ENCODE results near the gene PRKN.

The PRKN gene

DNA sequence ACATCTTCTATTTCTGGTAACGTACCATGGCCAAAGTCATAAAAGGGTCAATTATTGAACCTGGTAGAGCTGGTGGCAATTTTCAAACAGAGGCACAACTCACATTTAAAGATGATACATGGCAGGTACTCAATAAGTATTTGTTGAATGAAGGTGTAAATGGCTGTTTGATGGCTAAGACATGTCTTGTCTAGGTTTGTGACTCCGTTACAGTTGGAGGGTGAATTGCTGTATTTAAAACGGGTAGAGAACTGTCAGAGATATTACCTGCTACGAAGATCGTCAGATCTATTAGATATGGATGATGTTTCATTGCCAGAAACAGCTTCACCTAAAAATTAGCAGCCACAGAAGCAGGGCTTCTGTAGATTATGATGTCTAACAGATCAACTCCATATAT, 601.9 kb downstream of the PRKN start:
- no peak for DNase-seq (ENCODE audit: low read depth, low spot score)

GRCh38 chr6:162124710-162125435, 602.7 kb downstream of the PRKN start:
- DNase-seq (ENCODE audit: low read depth, low spot score) = no peak

DNA sequence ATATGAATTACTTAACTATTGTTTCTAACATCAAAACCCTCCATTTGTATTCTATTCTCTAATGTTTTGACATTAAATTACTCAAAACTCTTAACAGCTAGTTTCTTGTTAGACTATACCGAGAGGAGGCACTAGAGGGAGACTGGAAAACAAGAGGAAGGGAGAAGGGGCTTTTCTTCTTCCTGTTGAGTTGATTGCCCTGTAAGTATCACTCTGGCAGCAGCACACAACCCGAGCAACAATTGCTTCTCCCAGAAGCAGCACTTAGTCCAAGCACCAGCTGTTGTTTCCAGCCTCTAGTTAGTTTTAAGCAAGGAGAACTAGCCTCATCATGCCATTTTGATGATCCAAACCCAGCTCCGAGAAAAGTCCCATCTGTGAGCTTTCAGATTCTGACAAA, 603.8 kb downstream of the PRKN start:
- no peak for DNase-seq (ENCODE audit: low read depth, low spot score)

DNA sequence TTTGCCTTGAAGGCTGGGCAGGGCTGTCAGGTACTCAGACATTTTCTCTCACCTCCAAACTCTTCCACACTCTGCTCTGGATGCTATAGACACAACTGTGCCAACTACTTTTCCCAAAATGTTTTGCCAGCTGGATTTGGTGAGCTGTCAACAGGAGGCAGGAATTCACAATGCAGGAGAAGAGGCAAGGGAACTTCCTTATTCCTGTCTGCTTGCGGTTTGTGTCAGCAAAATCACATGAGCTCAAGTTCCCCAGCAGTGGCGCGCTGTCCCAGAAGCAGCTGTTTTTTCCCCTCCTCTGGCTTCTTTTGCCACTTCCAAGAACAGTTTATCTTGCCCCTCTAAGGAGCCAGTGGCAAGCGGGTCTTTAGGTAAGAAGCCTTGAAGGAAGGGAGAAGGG, 608.2 kb downstream of the PRKN start:
- no peak for DNase-seq (ENCODE audit: low read depth, low spot score)

GRCh38 chr6:162118706-162119105, 608.9 kb downstream of the PRKN start:
- no peak for DNase-seq (ENCODE audit: low read depth, low spot score)

GRCh38 chr6:162116902-162117525, 610.6 kb downstream of the PRKN start:
- DNase-seq (ENCODE audit: low read depth, low spot score) = no peak

GRCh38 chr6:162109480-162110050, 618.0 kb downstream of the PRKN start:
- DNase-seq (ENCODE audit: low read depth, low spot score) = no peak

DNA sequence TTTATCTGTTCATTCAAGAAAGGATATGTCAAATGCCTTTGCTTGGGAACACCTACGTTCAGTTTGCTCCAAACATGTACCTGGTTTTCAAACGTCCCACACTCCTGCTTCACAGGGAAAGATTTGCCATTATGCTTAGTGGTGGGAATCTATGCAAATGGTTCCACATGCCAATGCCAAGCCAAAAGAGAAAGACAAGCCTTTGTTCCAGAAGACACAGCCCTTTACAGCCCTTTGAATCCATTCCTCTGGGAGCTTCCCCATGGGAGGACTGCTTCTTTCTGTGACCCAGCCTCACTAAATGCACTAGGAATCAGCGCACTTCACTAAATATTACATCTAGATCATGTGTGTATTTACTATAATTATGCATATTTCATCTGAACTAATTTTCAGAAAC, 619.5 kb downstream of the PRKN start:
- peak; percentile 25 for DNase-seq (ENCODE audit: low read depth, low spot score)

DNA sequence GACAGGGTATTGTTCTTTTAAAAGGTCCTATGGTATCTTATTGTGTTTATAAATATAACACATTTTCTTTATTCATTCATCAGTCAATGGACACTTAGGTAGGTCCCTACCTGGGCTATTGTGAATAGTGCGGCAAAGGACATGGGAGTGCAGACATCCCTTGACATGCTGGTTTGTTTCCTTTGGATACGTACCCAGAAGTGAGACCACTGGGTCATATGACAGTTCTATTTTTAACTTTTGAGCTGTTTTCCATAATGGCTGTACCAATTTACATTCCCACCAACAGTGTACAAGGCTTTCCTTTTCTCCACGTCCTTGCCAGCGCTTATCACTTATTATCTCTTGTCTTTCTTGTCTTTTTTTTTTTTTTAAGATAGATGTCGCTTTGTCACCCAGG, 627.5 kb downstream of the PRKN start:
- DNase-seq (ENCODE audit: low read depth, low spot score) = no peak

DNA sequence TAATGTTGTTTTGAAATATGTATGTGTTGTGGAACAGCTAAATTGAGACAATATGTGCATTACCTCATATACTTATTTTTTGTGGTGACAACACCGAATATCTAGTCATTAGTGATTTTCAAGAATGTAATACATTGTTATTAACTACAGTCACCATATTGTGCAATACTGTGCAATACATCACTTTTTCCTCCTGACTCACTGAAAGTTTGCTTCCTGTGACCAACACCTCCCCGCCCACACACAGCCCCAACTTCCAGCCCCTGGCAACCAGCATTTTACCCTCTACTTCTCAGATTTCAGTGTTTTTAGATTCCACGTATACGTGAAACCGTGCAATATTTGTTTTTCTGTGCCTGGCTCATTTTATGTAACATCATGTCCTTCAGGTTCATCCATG, 627.9 kb downstream of the PRKN start:
- DNase-seq (ENCODE audit: low read depth, low spot score) = no peak

DNA sequence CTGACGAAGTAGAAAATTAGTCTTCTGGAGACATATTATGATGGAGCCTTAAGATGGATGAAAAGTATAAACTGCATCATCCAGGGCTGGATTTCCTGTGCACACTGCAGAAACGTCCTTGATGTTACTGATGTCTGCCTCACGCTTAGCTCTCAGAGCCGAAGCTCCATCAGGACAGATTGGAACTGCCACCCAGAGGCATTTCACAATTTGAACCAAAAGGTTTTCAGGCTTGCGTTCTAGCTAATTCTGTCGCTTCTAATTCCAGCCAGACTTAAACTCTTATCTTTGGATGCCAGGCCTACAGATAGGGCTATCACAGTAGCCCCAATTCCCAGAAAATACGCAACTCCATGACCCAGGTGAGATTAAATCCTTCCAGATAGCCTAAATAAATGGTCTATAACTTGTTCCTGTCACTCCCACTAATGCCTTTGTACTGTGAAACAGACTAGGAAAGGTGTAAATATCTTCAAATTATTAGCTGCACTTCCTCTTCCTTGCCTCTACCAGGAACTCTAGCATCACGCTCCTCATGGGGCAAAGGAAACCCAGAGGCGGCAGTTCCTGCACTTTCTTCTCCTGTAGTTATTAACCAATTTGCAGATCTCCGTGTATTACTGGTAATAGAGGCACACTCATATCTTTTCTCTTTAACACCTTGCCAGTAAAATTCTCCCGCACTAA, 634.6 kb downstream of the PRKN start:
- no peak for DNase-seq (ENCODE audit: low read depth, low spot score)

GRCh38 chr6:162090734-162091133, 636.8 kb downstream of the PRKN start:
- no peak for DNase-seq (ENCODE audit: low read depth, low spot score)

GRCh38 chr6:162088091-162088490, 639.5 kb downstream of the PRKN start:
- no peak for DNase-seq (ENCODE audit: low read depth, low spot score)

- no peak for DNase-seq (ENCODE audit: low read depth, low spot score)
Observed at GRCh38 chr6:162085561-162085960, 642.0 kb downstream of the PRKN start.

DNA sequence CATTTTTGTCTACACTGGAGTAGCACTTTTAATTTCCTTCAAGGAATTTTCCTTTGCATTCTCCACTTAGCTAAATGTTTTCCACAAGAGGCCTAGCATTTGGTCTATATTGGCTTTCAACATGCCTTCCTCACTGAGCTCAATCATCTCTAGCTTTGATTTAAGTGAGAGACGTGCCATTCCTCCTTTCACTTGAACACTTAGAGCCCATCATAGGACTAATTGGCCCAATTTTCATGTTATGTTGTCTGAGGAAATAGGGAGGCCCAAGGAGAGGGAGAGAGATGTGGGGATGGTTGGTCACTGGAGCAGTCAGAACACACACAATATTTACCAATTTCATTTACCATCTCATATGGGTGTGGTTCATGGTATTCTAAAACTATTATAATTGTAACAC, 645.0 kb downstream of the PRKN start:
- DNase-seq (ENCODE audit: low read depth, low spot score) = no peak

DNA sequence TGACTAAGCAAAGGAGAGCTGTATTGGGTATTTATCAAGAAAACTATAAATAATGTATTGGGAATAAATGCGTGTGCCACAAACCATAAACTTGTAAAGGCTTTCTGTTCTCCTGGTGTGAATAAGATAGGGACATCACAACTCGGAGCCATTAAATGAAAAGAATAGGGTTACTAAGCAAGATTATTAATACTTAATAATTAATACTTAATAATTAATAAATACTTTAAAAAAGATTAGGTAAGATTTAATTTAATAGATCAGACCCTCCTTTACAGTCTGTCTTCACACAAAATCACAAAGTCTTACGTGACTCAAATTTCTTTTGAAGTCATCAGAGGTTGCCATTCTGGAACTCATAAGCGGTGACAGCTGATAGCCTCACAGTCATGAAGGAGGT, 648.9 kb downstream of the PRKN start:
- no peak for DNase-seq (ENCODE audit: low read depth, low spot score)

- no peak for DNase-seq (ENCODE audit: low read depth, low spot score)
Observed at GRCh38 chr6:162078126-162078525, 649.4 kb downstream of the PRKN start.

- no peak for DNase-seq (ENCODE audit: low read depth, low spot score)
Observed at GRCh38 chr6:162076816-162077215, 650.8 kb downstream of the PRKN start.

GRCh38 chr6:162074641-162075275, 652.8 kb downstream of the PRKN start:
- DNase-seq (ENCODE audit: low read depth, low spot score) = no peak

- no peak for DNase-seq (ENCODE audit: low read depth, low spot score)
Observed at GRCh38 chr6:162070639-162071038, 656.9 kb downstream of the PRKN start.

DNA sequence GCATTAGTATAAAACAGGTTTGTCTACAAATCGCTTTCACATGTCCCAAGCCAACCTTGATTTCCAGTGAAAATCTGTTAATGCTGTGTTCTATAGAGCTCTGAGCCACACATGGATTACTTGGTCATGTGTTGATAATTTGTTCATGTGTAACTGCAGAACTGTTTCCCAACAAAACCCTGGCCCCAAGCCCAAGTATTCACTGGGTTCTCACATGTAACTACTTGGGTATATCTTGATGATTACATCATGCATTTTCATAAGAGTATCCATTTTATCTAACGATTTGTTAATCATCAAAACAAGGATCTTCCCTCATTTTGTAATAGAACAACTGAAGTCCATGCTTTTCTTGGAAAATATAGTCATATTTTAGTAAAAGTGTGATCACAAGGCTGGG, 657.6 kb downstream of the PRKN start:
- DNase-seq (ENCODE audit: low read depth, low spot score) = no peak

DNA sequence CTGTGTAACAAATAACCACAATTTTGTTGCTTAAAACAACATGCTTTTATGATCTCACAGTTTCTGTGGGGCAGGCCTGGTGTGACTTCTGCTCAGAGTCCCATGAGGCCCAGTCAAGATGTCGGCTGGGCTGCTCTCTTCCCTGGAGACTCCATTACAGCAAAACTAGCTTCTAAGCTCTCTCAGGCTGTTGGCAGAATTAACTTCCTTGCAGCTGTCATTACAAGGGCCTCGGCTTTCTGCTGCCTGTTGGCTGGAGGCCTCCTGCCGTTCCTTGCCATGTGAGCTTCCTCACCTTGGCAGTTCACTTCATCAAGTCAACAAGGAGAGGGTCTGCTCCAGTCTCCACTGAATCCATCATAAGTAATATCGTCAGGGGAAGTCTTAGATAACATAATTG, 659.2 kb downstream of the PRKN start:
- DNase-seq (ENCODE audit: low read depth, low spot score) = no peak

All from iPS DF 19.7 (cell line).